Mesendoderm (in vitro differentiated cells): ENCODE results near the gene INAFM2.
A peak's percentile ranks its signal among the peaks of the same experiment; 100 is the strongest.

Experiments
- DNase-seq: peaks from one replicate; pipeline ENCODE4 v3.0.0; 2013
- H2AK5ac ChIP-seq: 2 replicates; pipeline ENCODE4 v1.6.1; 2013; ENCODE audit warnings: low read length, inconsistent platforms
- H2BK120ac ChIP-seq: 2 replicates; pipeline ENCODE4 v1.6.1; 2013; ENCODE audit warnings: low read depth, mild to moderate bottlenecking, low read length, moderate library complexity, mixed read lengths
- H2BK15ac ChIP-seq: replicated peaks from 2 replicates; pipeline ENCODE4 v1.6.1; 2013; ENCODE audit warnings: low read depth, mild to moderate bottlenecking, moderate library complexity
- H2BK5ac ChIP-seq: 2 replicates; pipeline ENCODE4 v1.6.1; 2013; ENCODE audit warnings: low read length, inconsistent platforms
- H3K18ac ChIP-seq: 2 replicates; pipeline ENCODE4 v1.6.1; 2013; ENCODE audit warnings: mild to moderate bottlenecking, low read length, mixed read lengths
- H3K23ac ChIP-seq: one replicate; pipeline ENCODE4 v1.6.1; 2013; ENCODE audit warnings: low read length
- H3K27ac ChIP-seq: 2 replicates; pipeline ENCODE4 v1.5.1; 2013; ENCODE audit warnings: low read depth, mild to moderate bottlenecking, inconsistent platforms, low read length, moderate library complexity
- H3K27me3 ChIP-seq: 2 replicates; pipeline ENCODE4 v1.6.1; 2013; ENCODE audit warnings: low read length, control low read depth, mild to moderate bottlenecking, inconsistent platforms; ENCODE audit not compliant: insufficient read depth, poor library complexity
- H3K36me3 ChIP-seq: 2 replicates; pipeline ENCODE4 v1.6.1; 2013; ENCODE audit warnings: low read length, inconsistent platforms; ENCODE audit not compliant: control insufficient read depth, insufficient read depth
- H3K4ac ChIP-seq: one replicate; pipeline ENCODE4 v1.6.1; 2013; ENCODE audit warnings: low read depth, mild to moderate bottlenecking, low read length, moderate library complexity
- H3K4me1 ChIP-seq: 2 replicates; pipeline ENCODE4 v1.6.1; 2013; ENCODE audit warnings: low read depth, low read length, inconsistent platforms; ENCODE audit not compliant: control insufficient read depth
- H3K4me2 ChIP-seq: 2 replicates; pipeline ENCODE4 v1.6.1; 2013; ENCODE audit warnings: low read length
- H3K4me3 ChIP-seq: 2 replicates; pipeline ENCODE4 v1.5.1; 2013; ENCODE audit warnings: mild to moderate bottlenecking, low read length
- H3K56ac ChIP-seq: one replicate; pipeline ENCODE4 v1.6.1; 2013; ENCODE audit warnings: low read length
- H3K79me1 ChIP-seq: 2 replicates; pipeline ENCODE4 v1.6.1; 2013; ENCODE audit warnings: low read length, inconsistent platforms
- H3K79me2 ChIP-seq: 2 replicates; pipeline ENCODE4 v1.6.1; 2013; ENCODE audit warnings: mild to moderate bottlenecking, low read length; ENCODE audit not compliant: control insufficient read depth, insufficient read depth
- H3K9ac ChIP-seq: 2 replicates; pipeline ENCODE4 v1.6.1; 2013; ENCODE audit warnings: low read length, inconsistent platforms
- H4K5ac ChIP-seq: one replicate; pipeline ENCODE4 v1.6.1; 2013; ENCODE audit warnings: low read length
- H4K8ac ChIP-seq: one replicate; pipeline ENCODE4 v1.6.1; 2013; ENCODE audit warnings: low read depth, mild to moderate bottlenecking, control low read depth, low read length, moderate library complexity
- WGBS: extraction: QIAGEN DNeasy Blood & Tissue Kit; methylation state at CpG from one replicate; pipeline ENCODE4 v1.1.7; 2013; ENCODE audit warnings: low lambda C conversion rate, missing lambda C conversion rate; ENCODE audit not compliant: insufficient coverage; ENCODE audit errors: extremely low coverage; 5-methylcytosine and 5-hydroxymethylcytosine counted together

Gene INAFM2

DNA sequence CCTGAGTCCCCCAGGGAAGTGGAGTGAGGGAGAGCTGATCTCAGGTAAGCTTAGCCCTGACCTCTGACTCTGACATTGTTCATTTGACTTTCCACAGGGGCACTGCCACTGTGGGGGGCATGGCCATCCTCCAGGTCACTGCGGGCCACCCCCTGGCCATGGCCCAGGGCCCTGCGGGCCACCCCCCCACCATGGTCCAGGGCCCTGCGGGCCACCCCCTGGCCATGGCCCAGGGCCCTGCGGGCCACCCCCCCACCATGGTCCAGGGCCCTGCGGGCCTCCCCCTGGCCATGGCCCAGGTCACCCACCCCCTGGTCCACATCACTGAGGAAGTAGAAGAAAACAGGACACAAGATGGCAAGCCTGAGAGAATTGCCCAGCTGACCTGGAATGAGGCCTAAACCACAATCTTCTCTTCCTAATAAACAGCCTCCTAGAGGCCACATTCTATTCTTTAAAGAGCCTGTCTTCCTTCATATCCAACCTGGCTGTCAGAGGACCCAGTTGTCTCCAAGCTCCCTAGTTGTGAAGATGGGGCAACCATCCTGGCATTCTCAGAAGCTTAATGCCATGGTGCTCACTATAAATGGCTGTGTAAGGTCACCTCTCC, 32.6 kb downstream of the INAFM2 start:
- Histone ChIP-seq H3K23ac (no peak overlapping the region), H3K18ac (no peak overlapping the region), H3K36me3 (no peaks in the 10 kb centered on the region), H3K27me3 (no peaks in the 10 kb centered on the region), H2AK5ac (no peak overlapping the region), H4K8ac (no peak overlapping the region), H3K79me2 (no peaks in the 10 kb centered on the region), H2BK5ac (no peak overlapping the region), H2BK15ac (no peak overlapping the region), H3K4me3 (no peak overlapping the region), H4K5ac (no peak overlapping the region), H3K56ac (no peak overlapping the region), H3K27ac (no peak overlapping the region), H3K4me2 (no peak overlapping the region), H3K9ac (no peak overlapping the region), H3K4me1 (peaks cover 8% of the 10 kb centered on the region), H2BK120ac (no peak overlapping the region), H3K79me1 (no peaks in the 10 kb centered on the region), H3K4ac (no peak overlapping the region)
- DNase-seq = no peak
- WGBS = no CpG with 5 or more reads among the region's 5 CpGs

DNA sequence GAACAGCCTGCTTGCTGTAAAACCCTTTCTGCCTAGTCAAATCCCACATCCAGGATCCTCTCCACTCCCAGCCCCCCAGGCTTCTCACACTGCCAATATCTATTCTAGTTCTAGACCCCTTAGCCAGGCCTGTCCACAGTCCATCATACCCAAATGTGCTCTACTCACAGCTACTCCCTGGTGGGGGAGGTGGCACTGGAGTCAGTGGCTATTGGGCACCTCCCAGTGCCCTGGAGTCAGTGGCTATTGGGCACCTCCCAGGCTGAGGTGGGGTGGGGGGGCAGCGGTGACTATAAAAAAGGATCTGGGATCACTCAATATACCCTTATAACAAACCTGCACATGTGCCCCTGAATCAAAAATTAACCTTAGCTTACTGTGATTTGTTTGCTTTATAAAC, 33.8 kb downstream of the INAFM2 start:
- peaks cover 8% of the 10 kb centered on the region for H3K4me1 ChIP-seq
- H3K79me2 ChIP-seq = no peaks in the 10 kb centered on the region
- H3K79me1 ChIP-seq = no peaks in the 10 kb centered on the region
- no peak overlapping the region for H3K27ac ChIP-seq
- H4K8ac ChIP-seq = no peak overlapping the region
- no peak overlapping the region for H3K23ac ChIP-seq
- H4K5ac ChIP-seq = no peak overlapping the region
- H2AK5ac ChIP-seq = no peak overlapping the region
- H3K9ac ChIP-seq = no peak overlapping the region
- no peak overlapping the region for H2BK120ac ChIP-seq
- no peak overlapping the region for H3K4me3 ChIP-seq
- no peak for DNase-seq
- no peak overlapping the region for H3K18ac ChIP-seq
- no peaks in the 10 kb centered on the region for H3K36me3 ChIP-seq
- no peak overlapping the region for H2BK5ac ChIP-seq
- H3K27me3 ChIP-seq = no peaks in the 10 kb centered on the region
- H3K4ac ChIP-seq = no peak overlapping the region
- no peak overlapping the region for H3K56ac ChIP-seq
- no peak overlapping the region for H3K4me2 ChIP-seq
- H2BK15ac ChIP-seq = no peak overlapping the region
- no CpG with 5 or more reads among the region's 1 CpG for WGBS

DNA sequence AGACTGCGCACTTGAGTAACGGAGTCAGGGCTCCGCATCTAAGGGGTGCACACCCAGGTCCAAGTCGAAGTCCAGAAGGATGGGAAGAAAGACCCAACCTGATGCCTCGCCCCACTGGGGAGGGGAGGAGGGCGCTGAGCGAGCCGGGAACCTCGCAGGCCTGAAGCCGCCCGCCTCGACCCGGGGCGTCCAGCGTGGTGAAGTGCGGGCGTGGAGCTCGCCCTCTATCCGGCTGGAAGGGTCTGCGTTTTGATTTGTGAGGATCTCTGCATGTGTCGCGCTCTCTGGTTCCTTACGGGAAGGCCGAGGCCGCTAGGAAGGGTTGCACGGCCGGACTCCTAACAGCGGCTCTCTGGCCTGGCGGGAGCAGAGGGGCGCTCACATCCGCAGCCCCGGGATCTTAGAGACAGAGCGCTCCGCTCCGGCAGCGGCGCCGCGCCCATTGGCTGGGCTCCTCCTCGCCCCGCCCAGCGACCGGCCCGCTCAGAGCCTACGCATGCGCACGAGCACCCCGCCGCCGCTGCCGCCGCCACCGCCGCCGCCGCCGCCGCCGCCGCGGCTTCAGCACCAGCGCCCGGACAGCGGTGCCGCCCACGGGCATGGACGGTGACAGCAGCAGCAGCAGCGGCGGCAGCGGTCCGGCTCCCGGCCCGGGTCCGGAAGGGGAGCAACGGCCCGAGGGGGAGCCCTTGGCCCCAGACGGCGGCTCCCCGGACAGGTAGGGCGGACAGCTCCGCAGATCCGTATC, 34.4 kb downstream of the INAFM2 start, which contains the start of gene DISP2:
Gene DISP2 (plus strand): TSS at position 497 of the 748 bp plus-strand sequence. CDS start 103 bp downstream, at position 600.
- H3K4me1 ChIP-seq = peaks cover 8% of the 10 kb centered on the region
- H3K4ac ChIP-seq = no peak within 1 kb of the TSS
- H3K79me1 ChIP-seq = no peaks in the 10 kb centered on the region
- WGBS = no CpG with 5 or more reads among the region's 82 CpGs
- H2BK15ac ChIP-seq = no peak within 1 kb of the TSS
- peak within 1 kb of the TSS; percentile 78 for H3K9ac ChIP-seq
- H3K36me3 ChIP-seq = no peaks in the 10 kb centered on the region
- H3K4me3 ChIP-seq = peak within 1 kb of the TSS; percentile 46
- no peak within 1 kb of the TSS for H3K18ac ChIP-seq
- no peak within 1 kb of the TSS for H2AK5ac ChIP-seq
- no peak within 1 kb of the TSS for H4K8ac ChIP-seq
- no peaks in the 10 kb centered on the region for H3K27me3 ChIP-seq
- no peak within 1 kb of the TSS for H2BK120ac ChIP-seq
- no peak within 1 kb of the TSS for H4K5ac ChIP-seq
- H3K23ac ChIP-seq = peak within 1 kb of the TSS; percentile 94
- DNase-seq = peak; percentile 87
- H3K27ac ChIP-seq = no peak within 1 kb of the TSS
- no peak within 1 kb of the TSS for H2BK5ac ChIP-seq
- H3K79me2 ChIP-seq = no peaks in the 10 kb centered on the region
- H3K56ac ChIP-seq = peak within 1 kb of the TSS; percentile 88
- H3K4me2 ChIP-seq = peak within 1 kb of the TSS; percentile 97

DNA sequence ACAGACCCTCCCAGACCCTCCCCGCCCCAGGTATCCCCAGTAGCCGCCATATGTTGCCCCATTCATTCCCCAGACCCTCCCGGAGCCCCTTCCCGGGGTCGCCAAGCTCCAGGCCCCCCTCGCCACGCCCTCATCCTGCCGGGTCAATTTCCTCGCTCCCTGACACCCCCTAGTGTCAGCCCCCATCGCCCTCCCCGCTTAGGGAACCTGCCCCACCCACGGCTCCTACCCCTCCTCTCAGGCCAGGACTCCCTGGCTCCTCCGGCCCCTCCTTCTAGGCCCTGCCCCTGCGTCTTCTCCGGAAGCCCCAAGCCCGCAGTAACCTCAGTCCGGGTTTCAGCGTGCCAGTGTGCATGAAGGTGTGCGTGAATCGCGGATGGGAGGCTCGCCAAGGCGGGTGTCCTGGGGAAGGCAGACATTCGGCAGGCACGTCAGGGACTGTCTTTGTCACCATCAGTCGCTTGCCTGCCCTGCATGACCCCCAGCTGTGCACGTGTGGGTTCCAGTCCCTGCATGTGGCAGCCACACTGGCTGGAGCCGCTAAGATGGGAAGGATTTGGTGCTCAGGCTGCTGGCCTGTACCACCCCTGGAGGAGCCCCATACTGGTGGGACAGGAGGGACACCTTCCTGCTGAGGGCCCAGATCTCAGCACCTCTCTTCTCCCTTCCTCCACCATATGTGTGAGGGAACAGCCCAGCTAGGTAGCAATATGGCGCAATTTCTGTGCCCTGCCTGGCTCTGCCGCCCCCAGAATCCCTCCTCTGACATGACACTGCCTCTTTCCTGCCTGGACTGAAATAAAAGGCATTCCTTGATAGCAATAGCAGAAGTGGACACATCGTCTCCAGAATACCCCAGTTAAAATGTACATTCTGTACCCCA, 35.2 kb downstream of the INAFM2 start:
- Histone ChIP-seq H3K4ac (no peak overlapping the region), H2BK5ac (no peak overlapping the region), H3K9ac (peak overlapping the region; percentile 54), H3K79me2 (no peaks in the 10 kb centered on the region), H3K27me3 (no peaks in the 10 kb centered on the region), H3K4me2 (peak overlapping the region; percentile 61), H2BK120ac (no peak overlapping the region), H3K79me1 (no peaks in the 10 kb centered on the region), H3K23ac (peak overlapping the region; percentile 94), H2AK5ac (no peak overlapping the region), H3K36me3 (no peaks in the 10 kb centered on the region), H4K8ac (no peak overlapping the region), H3K4me3 (peak overlapping the region; percentile 35), H3K18ac (no peak overlapping the region), H3K56ac (peak overlapping the region; percentile 81), H2BK15ac (no peak overlapping the region), H3K27ac (no peak overlapping the region), H4K5ac (no peak overlapping the region), H3K4me1 (peaks cover 8% of the 10 kb centered on the region)
- WGBS = no CpG with 5 or more reads among the region's 31 CpGs
- DNase-seq = peak; percentile 51

DNA sequence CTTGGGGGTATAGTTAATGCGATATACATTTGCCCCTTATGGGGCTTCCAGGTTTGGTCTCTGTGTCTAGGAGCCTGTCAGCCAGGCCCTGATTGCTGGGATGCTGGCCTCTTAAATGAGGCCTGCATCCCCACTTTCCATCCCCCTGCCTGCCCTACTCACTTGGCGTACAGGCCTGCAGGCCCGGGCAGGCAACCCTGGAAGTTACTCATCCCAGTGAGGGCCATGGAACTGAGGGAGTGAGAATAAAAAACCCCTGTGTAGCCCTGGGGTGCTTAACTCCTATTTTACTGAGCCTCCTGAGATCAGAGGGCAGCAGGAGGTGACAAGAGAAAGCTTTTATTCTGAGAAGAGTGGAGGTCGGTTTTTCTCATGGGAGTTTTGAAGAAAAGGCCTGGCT, 36.5 kb downstream of the INAFM2 start:
- Histone ChIP-seq H4K8ac (no peak overlapping the region), H2BK120ac (no peak overlapping the region), H3K27me3 (no peaks in the 10 kb centered on the region)

More for the DNA sequence above, 36.5 kb downstream of the INAFM2 start:
- no peak overlapping the region for H3K18ac ChIP-seq
- H3K56ac ChIP-seq = no peak overlapping the region
- H3K79me2 ChIP-seq = no peaks in the 10 kb centered on the region
- no peak overlapping the region for H3K4ac ChIP-seq
- no peak overlapping the region for H3K4me2 ChIP-seq
- no peaks in the 10 kb centered on the region for H3K36me3 ChIP-seq
- no peak overlapping the region for H3K23ac ChIP-seq
- H3K4me1 ChIP-seq = peaks cover 4% of the 10 kb centered on the region
- H2AK5ac ChIP-seq = no peak overlapping the region
- no peak overlapping the region for H3K27ac ChIP-seq
- no peak overlapping the region for H2BK5ac ChIP-seq
- DNase-seq = no peak
- no peak overlapping the region for H4K5ac ChIP-seq
- no CpG with 5 or more reads among the region's 4 CpGs for WGBS
- no peak overlapping the region for H3K9ac ChIP-seq
- no peak overlapping the region for H2BK15ac ChIP-seq
- H3K79me1 ChIP-seq = no peaks in the 10 kb centered on the region
- H3K4me3 ChIP-seq = no peak overlapping the region
